GM18502 (cell line): Measurements from ENCODE around the gene LRRK1.

Experiments
- ATAC-seq: cut with Tn5 transposase; IDR thresholded peaks from one replicate; pipeline ENCODE4 v1.9.1; 2021; ENCODE audit warnings: mild to moderate bottlenecking; ENCODE audit not compliant: unreplicated experiment, poor library complexity

Gene LRRK1

DNA sequence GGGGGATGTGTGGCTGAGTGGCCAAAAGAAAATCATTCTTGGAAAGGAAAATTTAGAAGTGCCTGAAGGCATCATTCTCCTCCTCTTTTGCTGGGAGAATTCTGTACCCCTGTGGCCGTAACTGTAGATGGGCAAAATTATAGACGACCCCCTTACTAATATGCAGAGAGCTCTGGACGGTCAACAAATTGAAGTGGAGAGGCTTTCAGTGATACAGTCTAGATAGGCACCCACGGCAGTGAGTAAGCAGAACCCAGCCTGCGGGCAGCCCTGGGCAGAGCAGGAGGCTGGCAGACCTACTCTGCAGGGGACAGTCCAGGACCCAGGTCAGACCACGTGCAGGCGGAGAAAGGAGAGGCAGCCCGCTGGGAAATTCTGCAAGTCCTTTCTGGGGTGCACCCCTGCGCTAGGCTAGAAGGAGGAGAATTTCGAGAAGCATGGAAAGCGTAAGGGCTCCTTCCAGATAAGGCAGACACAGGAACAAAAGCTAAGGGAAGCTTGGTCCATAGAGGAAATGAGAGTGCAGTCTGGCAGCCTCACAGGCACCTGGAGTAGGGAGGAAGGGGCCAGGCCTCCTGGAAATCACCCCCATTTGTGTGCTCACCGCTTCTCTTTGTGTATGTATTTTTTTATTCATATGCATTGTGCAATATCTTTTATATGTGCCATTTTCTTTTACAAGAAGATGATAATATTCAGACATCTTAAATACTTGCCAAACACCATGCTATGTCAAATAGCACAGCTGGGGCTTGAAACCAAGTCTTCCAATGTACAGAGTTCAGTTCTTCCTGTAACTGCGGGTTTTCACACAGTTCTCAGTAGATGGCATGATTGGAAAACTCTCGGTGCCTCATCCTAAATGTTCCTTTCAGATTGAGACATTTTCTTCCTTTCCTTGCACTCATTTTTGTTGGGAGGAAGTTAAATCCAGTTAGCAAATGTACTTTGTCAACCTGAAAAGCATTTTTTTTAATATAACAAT is 40.2 kb downstream of the LRRK1 start:
- ATAC-seq: no peak

DNA sequence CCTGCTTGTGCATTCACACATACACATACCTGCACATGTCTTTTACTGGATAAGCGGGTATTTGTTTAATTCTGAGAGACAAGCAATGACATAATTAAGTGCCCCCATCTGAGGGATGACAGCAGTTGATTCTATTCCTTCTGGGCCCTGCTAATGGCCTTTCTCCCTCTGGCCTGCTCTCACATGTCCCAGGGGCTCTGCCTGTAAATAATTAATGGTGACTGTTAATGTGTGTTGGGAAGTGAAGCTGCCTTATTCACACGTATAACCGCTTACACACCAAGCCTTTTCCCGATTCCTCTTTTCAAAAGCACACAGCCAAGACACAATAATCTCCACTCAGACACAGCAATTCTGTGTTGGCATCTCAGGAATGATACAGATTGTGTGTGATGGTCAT is 47.8 kb downstream of the LRRK1 start:
- ATAC-seq: peak; percentile 56

DNA sequence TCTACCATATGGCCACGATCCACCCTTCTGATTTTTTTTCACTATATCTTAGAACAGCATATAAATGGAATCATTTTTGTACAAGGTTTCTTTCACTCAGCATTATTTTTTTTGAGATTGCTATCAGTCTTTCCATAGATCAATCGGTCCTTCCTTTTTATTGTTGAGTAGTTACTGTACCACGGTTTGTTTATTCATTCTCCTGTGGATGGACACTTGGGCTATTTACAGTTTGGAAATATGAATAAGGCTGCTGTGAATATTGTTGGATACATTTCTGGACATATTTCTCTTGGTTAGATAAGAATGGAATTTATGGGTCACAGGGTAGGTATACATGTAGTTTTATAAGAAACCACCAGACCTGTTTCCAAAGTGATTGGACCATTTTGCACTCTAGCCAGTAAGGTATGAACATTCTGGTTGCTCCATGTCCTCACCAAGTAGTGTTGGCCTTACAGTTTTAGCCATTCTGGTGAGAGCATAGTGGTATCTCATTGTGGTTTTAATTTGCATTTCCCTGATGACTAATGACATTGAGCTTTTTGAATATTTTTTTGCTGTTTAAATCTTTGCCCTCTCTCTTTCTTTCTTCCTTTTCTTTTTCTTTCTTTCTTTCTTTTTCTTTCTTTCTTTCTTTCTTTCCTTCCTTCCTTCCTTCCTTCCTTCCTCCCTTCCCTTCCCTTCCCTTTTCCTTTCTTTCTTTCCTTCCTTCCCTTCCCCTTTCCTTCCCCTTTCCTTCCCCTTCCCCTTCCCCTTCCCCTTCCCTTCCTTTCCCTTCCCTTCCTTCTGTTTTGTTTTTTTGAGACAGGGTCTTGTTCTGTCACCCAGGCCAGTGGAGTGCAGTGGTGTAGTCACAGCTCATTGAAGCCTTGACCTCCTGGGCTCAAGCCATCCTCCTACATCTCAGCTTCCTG is 49.2 kb downstream of the LRRK1 start:
- ATAC-seq: peak; percentile 71

DNA sequence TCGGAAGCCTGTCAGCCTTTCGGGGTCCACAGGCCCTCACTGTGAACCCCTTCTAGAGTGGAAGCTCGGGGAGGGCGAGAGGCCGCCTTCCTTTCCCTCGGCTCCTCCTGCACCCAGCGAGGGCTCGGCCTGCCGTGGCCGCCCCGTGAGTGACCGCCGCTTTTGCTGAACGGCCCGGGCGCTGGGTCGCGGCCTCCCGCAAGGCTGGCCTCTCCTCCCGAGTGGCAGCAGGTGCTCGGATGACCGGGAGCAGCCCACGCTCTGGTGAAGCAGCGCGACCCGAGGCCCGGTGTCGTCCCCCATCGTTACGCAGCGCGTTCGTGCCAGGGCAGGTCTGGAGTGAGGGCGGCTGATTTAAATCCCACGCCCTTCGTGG is 53.8 kb downstream of the LRRK1 start:
- no peak for ATAC-seq

DNA sequence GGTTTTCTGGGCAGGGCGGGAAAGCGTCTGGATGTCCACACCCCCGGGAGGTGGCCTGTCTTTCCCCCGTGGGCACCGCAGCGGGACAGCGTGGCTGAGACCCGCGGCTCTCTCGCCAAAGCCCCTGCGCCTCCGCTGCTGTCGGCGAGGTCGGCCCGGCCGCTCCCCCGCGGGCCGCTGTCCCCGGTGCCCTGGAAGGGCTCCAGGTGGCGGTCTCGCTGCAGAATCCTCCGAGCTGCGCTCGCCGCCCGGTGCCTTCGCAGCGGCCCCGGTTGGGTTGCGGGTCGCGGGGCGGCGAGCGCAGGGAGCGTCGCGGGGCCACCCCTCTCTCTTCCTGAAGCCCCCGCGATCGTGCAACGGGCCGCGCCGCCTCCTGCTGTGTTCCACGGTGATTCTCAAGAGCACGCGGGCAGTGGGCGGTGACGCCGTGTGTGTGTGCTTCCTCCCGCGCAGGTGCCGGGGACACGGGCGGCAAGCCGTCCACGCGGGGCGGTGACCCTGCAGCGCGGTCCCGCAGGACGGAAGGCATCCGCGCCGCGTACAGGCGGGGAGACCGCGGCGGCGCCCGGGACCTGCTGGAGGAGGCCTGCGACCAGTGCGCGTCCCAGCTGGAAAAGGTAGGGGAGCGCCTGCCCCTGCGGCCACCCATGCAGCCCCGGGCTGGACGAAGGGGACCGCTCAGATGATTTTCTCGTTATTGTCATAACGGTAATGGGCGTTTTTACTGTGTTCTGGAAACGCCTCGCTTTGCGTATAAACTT is 54.4 kb downstream of the LRRK1 start:
- no peak for ATAC-seq

DNA sequence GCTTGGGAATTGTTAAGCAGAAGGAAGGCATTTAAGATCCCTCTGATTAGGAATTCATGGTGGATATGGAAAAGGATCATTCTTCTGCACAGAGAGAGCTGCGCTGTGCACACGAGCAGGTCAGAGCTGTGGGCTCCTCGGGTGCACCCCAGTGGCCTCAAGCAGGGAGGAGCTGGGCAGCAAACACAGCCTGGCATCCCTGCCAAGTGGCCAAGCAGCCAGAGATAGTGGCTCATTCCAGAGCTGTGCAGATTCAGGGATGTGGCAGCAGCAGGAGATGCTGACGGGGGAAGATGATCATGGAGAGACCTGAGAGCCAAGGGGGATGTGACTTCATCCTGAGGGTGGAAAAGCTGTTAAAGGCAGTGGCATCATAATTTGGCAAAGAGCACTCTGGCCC is 55.9 kb downstream of the LRRK1 start:
- ATAC-seq: no peak

DNA sequence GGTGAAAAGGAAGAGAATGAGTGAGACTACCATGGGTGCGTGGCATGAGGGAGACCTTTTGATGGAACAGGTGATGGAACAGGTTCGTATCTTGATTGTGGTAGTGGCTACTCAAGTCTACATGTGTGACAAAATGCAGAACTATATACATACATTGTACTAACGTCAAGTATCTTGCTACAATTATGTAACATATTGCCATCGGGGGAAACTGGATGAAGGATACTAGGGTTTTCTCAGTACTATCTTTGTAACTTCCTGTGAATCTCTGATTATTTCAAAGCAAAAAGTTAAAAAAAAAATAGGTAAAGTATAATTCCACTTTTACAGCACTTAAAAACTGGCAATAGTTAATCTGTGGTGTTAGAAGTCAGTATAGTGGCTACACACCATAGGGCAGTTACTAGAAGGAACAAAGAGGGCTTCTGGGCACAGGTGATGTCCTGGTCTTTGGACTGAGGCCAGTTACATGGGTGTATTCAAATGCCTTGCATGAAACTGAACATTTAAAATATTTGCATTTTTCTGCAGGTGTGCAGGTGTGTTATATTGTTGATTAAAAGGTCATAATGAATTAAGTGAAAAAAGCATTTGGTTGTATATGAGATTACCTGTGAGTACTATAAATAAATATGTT is 61.4 kb downstream of the LRRK1 start:
- no peak for ATAC-seq

DNA sequence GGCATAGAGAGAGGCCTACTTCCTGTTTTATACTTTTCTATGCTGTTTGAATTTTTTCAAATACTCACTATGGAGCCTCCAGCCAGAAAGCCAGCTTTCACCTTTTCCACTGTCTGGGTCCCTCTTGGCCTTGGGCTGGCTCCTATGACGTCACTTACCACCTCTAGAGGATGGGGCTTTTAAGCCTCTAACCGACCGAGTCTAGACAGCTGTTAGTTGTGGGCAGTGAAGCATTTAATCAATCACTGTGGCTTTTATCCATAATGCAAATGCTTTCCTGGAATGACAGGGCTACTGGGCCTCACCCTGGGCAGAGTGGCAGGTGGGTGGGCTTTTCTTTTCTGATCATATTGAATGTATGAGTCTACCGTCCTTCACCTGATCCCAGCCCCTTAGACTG is 61.9 kb downstream of the LRRK1 start:
- no peak for ATAC-seq

DNA sequence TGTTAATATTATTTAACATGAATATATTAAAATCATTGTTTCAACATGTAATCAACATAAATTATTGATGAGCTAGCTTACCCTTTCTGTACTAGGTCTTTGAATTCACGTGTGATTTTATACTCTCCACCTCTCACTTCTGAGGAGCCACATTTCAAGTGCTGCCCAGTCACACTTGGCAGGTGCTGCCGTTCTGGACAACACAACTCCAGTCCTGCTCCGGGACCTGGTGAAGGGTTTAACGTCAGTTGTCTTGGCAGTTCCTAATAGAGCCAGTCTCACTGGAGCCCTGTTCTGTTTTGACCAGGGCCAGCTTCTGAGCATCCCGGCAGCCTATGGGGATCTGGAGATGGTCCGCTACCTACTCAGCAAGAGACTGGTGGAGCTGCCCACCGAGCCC is 64.1 kb downstream of the LRRK1 start:
- no peak for ATAC-seq

DNA sequence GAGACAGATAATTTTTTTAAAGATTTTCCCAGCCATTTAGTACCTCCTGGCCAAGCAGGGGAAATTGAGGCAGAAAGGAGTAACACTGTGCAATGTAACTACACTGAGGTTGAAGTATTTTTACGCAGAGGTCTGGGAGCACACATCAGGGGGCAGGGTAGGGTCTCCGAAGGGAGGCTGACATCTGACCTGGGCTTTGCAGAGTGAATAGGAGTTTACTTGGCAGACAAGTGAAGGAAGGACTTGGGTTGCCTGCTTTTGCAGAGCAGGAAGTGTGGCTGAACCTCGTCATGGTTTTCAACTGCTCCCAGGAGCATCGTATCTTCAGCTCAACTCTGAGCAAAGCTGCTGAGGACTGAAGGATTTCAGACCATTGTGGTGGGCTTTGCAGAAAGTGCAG is 66.2 kb downstream of the LRRK1 start:
- ATAC-seq: no peak

DNA sequence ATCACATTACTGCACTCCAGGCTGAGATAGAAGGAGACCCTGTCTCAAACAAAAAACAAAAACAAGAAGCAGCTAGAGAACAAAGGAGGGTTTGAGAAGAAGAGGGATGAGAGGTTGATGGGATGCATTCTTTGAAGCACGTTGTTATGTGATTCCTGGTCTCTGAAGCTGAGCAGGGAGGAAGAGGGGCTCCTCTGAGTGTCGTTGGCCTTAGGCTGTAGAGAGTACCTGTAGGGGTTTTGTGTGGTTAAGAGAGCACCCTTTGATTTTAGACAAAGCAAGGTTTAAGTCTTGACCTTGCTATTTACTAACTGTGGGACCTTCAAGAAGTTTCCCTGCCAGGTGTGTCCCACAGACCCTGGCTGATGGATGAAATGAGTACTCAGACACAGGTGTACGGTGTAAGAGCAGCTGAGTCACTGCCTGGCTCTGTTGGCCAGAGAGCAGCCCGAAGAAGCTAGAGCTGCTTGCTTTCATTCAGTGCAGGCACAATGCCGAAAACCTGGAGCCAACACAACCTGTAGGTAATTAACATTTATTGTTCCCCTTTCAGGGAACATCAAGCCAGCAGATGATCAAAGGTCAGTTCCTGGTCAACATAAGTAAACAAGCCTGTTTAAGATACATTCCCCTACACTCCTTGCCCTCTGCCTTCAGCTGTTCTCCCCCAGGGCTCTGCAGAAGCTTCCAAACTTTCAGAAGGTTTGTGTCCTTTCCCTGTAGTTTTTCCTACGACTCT is 67.2 kb downstream of the LRRK1 start:
- no peak for ATAC-seq

DNA sequence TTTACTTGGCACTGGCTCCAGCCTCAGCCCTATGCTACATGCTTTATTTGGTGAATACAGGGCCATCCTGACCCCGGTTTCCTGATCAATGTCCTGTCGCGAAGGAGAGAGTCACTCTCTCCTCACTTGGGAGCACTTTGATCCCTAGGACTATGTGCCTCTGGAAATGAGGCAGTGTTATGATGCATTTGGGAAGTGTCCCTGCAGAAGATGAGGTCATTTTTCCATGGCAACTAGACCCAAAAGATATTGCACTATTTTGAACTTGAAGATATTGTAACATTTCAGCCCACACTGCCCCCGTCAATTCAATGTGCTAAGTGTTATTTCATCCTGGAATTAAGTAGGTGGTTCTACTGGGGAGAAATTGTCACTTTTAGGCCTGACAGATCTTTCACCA is 68.0 kb downstream of the LRRK1 start:
- ATAC-seq: no peak

DNA sequence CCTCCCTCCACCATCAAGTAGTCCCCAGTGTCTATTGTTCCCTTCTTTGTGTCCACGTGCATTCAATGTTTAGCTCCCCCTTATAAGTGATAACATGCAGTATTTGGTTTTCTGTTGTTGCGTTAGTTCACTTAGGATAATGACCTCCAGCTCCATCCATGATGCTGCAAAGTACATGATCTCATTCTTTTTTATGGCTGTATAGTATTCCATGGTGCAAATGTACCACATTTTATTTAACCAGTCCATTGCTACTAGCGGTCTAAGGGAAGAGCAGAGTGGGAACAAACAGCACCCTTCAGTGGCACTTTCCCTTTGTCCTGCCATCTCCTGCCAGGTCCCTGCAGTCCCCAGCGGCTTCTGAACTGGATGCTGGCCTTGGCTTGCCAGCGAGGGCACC is 69.1 kb downstream of the LRRK1 start:
- no peak for ATAC-seq

DNA sequence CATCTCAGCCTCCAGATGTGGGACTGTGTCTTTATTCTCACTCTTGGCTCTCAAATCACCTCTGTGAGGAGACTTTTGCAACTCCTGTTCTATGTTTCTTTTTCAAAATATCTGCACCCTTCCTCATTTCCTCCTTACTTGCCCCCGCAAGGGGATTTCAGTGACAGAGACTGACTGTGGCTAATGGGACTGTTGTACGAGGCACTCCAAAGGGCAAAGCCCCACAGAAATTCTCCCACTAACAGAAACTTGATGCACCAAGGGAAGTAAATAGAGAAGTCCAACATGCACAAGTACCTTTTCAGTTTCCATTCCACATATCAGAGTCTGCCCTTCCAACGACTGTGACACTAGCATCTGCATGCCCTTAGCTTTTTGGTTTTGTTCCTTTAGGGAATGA is 69.7 kb downstream of the LRRK1 start:
- ATAC-seq: no peak

DNA sequence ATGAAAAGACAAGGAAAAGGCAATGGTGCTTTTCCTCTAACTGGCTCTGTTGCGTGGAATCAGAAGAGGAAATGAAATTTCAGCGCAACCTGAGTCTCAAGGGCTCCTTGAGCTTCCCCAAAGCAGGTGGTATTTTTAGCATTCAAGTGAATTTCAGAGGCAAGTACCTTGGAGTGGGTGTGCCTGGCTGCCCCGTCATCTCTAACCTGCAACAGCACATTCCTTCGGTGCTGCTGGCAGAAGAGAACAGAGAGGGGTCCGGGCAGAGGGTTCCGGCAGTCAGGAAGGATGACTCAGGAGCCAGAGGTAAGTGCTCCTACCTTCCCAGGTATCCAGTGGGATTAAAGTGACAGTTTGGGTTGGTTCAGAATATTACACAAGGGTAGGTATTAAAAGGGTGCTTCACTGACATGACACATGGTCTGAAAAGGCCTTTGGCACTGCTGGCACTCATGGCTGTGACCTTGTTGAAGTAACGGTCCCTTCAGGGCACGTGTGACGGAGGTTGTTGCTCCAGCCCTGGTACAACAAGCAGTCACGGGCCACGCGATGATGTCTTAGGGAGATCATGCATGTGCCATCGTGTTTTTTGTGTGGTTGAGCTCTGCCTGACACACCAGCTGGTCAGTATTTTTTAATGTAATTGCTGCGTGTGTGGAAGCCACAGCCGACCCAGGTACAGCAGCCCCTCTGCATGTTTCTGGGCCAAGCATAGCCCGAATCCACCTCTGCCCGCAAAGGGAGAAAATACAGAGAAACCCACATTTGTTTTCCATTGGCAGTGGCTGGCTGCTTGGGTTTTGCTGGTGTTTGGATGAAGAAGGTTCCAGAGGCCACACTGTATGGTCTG is 75.7 kb downstream of the LRRK1 start:
- no peak for ATAC-seq

DNA sequence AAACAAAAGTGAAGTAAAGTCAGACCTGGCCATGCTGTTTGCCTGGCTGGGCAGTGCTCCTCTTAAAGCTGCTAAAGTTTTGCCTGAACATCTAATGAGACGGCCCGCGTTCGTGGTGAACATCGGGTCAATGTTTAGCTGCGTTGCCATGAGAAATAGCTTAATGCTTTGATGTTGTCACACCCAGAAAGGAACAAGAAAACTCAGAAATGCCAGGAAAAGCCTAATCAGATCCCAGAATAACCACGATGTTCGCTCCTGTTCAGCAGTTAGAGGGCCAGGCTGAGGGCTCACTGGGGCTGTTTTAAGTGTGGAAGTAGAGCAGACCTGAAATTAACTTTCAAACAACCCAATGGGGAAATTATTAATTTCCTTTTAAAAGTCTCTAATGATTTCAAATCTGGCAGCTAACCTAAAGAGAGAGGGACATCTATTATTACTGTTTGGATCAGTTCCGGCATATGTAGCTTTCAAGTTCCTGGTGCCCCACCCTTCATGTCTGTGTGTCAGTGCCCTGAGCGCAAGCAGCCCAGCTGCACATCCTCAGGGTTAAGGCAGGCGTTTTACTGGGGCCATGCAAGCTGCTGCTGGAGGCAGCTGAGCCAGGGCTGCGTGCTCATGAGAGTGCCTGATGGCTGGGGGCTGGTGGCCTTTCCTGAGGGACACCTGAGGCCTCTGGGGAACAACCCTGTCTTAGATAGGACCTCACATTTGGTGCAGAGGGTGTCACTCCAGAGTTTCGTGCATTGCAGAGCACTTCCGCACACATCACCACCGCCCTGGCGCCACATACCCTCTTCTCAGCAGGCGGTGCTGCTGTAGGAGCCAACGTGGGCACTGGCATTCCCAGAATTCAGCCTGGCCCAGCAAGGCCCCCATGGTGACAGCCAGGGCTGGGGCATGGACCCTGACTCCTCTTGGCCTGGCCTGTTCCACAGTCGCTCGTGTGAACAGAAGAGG is 76.6 kb downstream of the LRRK1 start:
- ATAC-seq: no peak

DNA sequence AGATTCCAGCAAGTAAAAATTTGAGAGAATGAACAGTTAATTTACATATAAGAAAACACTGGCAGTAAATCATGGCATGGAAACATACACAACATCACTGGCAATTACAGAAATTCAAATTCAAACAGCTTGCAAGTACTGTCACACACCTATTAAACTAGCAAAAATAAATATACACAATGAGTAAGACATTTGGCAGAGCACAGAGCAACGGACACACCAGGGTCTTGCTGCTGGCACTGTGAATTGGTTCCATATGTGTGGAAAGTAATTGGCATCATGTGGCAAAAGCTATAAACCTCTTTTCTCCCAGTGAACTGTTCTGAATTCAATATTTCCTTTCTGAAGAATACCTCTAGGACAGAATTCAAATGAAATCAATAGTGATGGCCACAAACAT is 78.3 kb downstream of the LRRK1 start:
- ATAC-seq: no peak
